CD4-positive, alpha-beta T cell (primary cell): Measurements from ENCODE around the gene ATP5PD. TPM values are rescaled to one million over a fixed set of nuclear protein-coding genes. Genes with fewer than 3 reads are reported as not detected.
A peak's percentile ranks its signal among the peaks of the same experiment; 100 is the strongest.

Source experiments
- ATAC-seq: fragments of 200-7000 bp; cut with Tn5 transposase; one replicate; pipeline ENCODE4 v1.10.0; 2022; ENCODE audit warnings: mild to moderate bottlenecking; ENCODE audit not compliant: poor library complexity
- CTCF ChIA-PET: fragments of 350-600 bp; sonication (Branson Sonifier 250); formaldehyde crosslinking; loops from one replicate; lab custom pipeline; 2021; ENCODE audit warnings: antibody characterized with exemption, inconsistent platforms; lab: Charles Lee
- POLR2A ChIA-PET: fragments of 350-600 bp; sonication (Branson Sonifier 250); formaldehyde crosslinking; loops from one replicate; lab custom pipeline; 2021; ENCODE audit warnings: antibody characterized with exemption, inconsistent platforms; lab: Charles Lee
- DNase-seq, 14 experiments: peaks; one replicate each; pipeline ENCODE4 v3.0.0-alpha.2; 2013 to 2020; ENCODE audit warnings: mixed read lengths in 2 of 14
- H3K27ac ChIP-seq, 2 donors: one replicate each; pipeline versions ENCODE4 v1.5.1 to v1.7.0; 2013; ENCODE audit warnings: low read length in 2 of 2, low read depth in 1 of 2, mild to moderate bottlenecking in 1 of 2
- H3K27me3 ChIP-seq, 2 experiments: 1 replicate in 1 of 2; 2 replicates in 1 of 2; pipeline versions ENCODE4 v1.6.1 to v1.7.0; 2013; ENCODE audit warnings: low read length in 2 of 2, control low read depth in 1 of 2, mild to moderate bottlenecking in 1 of 2, moderate library complexity in 1 of 2; ENCODE audit not compliant: insufficient read depth in 2 of 2, control insufficient read depth in 1 of 2
- H3K36me3 ChIP-seq: one replicate; pipeline ENCODE4 v1.6.1; 2013; ENCODE audit warnings: low read length, control low read depth; ENCODE audit not compliant: insufficient read depth
- H3K4me1 ChIP-seq: one replicate; pipeline ENCODE4 v1.6.1; 2013; ENCODE audit warnings: low read length, control low read depth; ENCODE audit not compliant: insufficient read depth
- H3K4me3 ChIP-seq: one replicate; pipeline ENCODE4 v1.5.1; 2013; ENCODE audit warnings: mild to moderate bottlenecking, low read length, moderate library complexity
- H3K9me3 ChIP-seq, 2 experiments: 1 replicate in 1 of 2; 2 replicates in 1 of 2; pipeline versions ENCODE4 v1.6.1 to v1.7.0; 2013; ENCODE audit warnings: low read length in 2 of 2, mild to moderate bottlenecking in 2 of 2, control low read depth in 1 of 2, moderate library complexity in 1 of 2; ENCODE audit not compliant: control insufficient read depth in 1 of 2, insufficient read depth in 1 of 2
- H3K27ac Mint-ChIP-seq: one replicate; pipeline ENCODE4 v1.8.0; 2020; ENCODE audit warnings: mixed read lengths
- H3K27me3 Mint-ChIP-seq: one replicate; pipeline ENCODE4 v1.8.0; 2021; ENCODE audit warnings: mixed read lengths
- H3K36me3 Mint-ChIP-seq: one replicate; pipeline ENCODE4 v1.8.0; 2021; ENCODE audit warnings: low read depth, mixed read lengths
- H3K4me1 Mint-ChIP-seq: one replicate; pipeline ENCODE4 v1.8.0; 2021; ENCODE audit warnings: low read depth, mixed read lengths
- H3K4me3 Mint-ChIP-seq: one replicate; pipeline ENCODE4 v1.8.0; 2020; ENCODE audit warnings: mild to moderate bottlenecking, mixed read lengths
- H3K9me3 Mint-ChIP-seq: one replicate; pipeline ENCODE4 v1.8.0; 2020; ENCODE audit warnings: mixed read lengths
- CTCF ChIP-seq: fragments of 200-600 bp; IDR thresholded peaks from one replicate; pipeline ENCODE4 v1.8.0; 2022; ENCODE audit warnings: antibody characterized with exemption, mild to moderate bottlenecking
- intact Hi-C, 2 experiments: fragments of 100-400 bp; cut with DNase I in 1 of 2; cut with micrococcal nuclease in 1 of 2; formaldehyde crosslinking; loops; one replicate each; pipeline versions ENCODE4 v1.15.1 to v1.9.0; 2023 to 2025; cut with DNase I, micrococcal nuclease
- total RNA-seq, 174 experiments: library from RNA in 2 of 174; stranded (reverse) in 2 of 174; gene quantifications; one replicate each; pipeline ENCODE4 v1.2.3 and lab custom pipeline; 2021 to 2026

ATP5PD gene
- total RNA-seq, 2 experiments from 2014 or later = 98.5 to 112 TPM

- Histone ChIP-seq H3K4me3 (peak overlapping the region; percentile 48), H3K9me3 (no peaks in the 10 kb centered on the region), H3K27me3 (no peaks in the 10 kb centered on the region), H3K4me1 (peaks cover 28% of the 10 kb centered on the region), H3K36me3 (no peaks in the 10 kb centered on the region), H3K27ac (peak overlapping the region in 1 of 2 donors; percentile 29)
- Mint-ChIP-seq H3K27me3 (no peaks in the 10 kb centered on the region), H3K27ac (peak overlapping the region; percentile 68), H3K4me1 (peaks cover 9% of the 10 kb centered on the region), H3K36me3 (no peaks in the 10 kb centered on the region), H3K4me3 (peak overlapping the region; percentile 74), H3K9me3 (no peaks in the 10 kb centered on the region)
- TF ChIP-seq CTCF = no peak
- CTCF ChIA-PET = interaction anchor here (1.0 to 1.2 kb wide), 2 partner anchors 116 to 124 kb away, joined by 3 read pairs; no protein-coding TSS in a partner anchor
- POLR2A ChIA-PET = interaction anchor here (1.2 to 2.3 kb wide), 6 partner anchors 10 to 211 kb away, joined by 3 to 18 read pairs (median 4); partner anchors contain the start of genes MRPS7, SLC16A5, SLC25A19 and SUMO2
- ATAC-seq (peak; percentile 93), DNase-seq (peak; percentile 29 to 74 (median 50))
- intact Hi-C loops = loop anchor here in 1 of 2 experiments (5.0 kb wide), 1 partner anchor 40 kb away; no protein-coding TSS in a partner anchor
These were observed 30.9 kb upstream of the ATP5PD start for GRCh38 chr17:75077496-75078283.

GRCh38 chr17:75077072-75077495 is 30.3 kb upstream of the ATP5PD start:
- no peaks in the 10 kb centered on the region for H3K27me3 ChIP-seq
- Mint-ChIP-seq H3K27me3 (no peaks in the 10 kb centered on the region), H3K27ac (peak overlapping the region; percentile 68), H3K4me1 (peaks cover 5% of the 10 kb centered on the region), H3K9me3 (no peaks in the 10 kb centered on the region), H3K36me3 (no peaks in the 10 kb centered on the region), H3K4me3 (peak overlapping the region; percentile 74)
- DNase-seq (peak in 1 of 14 experiments; percentile 28), ATAC-seq (no peak)
- TF ChIP-seq CTCF = no peak
- intact Hi-C loops = loop anchor here in 1 of 2 experiments (5.0 kb wide), 1 partner anchor 40 kb away; no protein-coding TSS in a partner anchor
- H3K4me3 ChIP-seq = peak overlapping the region; percentile 48
- H3K27ac ChIP-seq = no peak overlapping the region
- H3K36me3 ChIP-seq = no peaks in the 10 kb centered on the region
- peaks cover 28% of the 10 kb centered on the region for H3K4me1 ChIP-seq
- ChIA-PET CTCF (interaction anchor here (1.0 kb wide), 1 partner anchor 124 kb away, joined by 3 read pairs; no protein-coding TSS in a partner anchor), POLR2A (interaction anchor here (1.2 to 2.3 kb wide), 5 partner anchors 10 to 185 kb away, joined by 3 to 18 read pairs (median 4); partner anchors contain the start of genes MRPS7, SLC16A5 and SUMO2)
- H3K9me3 ChIP-seq = no peaks in the 10 kb centered on the region

DNA sequence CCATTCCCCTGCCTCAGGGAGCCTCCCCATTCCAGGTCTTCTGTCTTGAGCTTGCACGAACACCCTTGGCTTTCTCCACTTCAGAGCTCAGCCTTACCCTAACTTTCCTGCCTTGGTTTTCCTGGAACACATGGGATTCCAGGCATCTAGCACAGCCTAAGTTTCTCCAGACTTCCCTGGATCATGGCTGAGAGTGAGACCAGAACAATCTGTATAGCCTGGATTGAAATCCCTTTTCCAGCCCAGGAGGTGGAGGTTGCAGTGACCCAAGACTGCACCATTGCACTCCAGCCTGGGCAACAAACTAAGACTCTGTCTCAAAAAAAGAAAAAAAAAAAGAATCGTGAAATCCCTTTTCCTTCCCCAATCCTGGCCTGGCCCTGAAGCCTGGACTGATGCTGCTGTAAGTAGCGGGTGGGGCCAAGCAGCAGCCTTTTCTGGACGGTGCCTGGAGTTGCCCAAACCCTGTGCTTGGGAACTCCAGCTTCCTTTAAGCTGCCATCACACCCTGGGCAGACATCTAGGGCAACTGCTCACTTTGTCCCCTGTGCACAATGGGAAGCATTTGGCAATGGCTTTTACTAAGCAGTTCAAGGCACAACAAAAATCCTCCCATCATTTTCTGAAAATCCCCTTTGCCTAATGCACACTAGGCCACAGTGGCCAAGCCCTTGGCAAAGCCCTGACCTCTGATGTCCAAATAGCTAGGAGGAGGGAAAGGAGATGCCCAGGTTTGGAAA is 29.0 kb upstream of the ATP5PD start:
- H3K4me1 Mint-ChIP-seq = peaks cover 5% of the 10 kb centered on the region
- ATAC-seq (no peak), DNase-seq (no peak)
- intact Hi-C loops = loop anchor here in 1 of 2 experiments (5.0 kb wide), 1 partner anchor 38 kb away; no protein-coding TSS in a partner anchor
- Histone ChIP-seq H3K36me3 (no peaks in the 10 kb centered on the region), H3K4me1 (peaks cover 28% of the 10 kb centered on the region), H3K9me3 (no peaks in the 10 kb centered on the region), H3K27me3 (no peaks in the 10 kb centered on the region), H3K4me3 (no peak overlapping the region), H3K27ac (no peak overlapping the region)
- H3K36me3 Mint-ChIP-seq = no peaks in the 10 kb centered on the region
- H3K9me3 Mint-ChIP-seq = no peaks in the 10 kb centered on the region
- H3K4me3 Mint-ChIP-seq = no peak overlapping the region
- ChIA-PET POLR2A (interaction anchor here (1.0 kb wide), 1 partner anchor 8 kb away, joined by 3 read pairs; no protein-coding TSS in a partner anchor), CTCF (interaction anchor here (0.6 kb wide), 2 partner anchors 88 to 139 kb away, joined by 3 read pairs; no protein-coding TSS in a partner anchor)
- no peak for TF ChIP-seq CTCF
- no peak overlapping the region for H3K27ac Mint-ChIP-seq
- no peaks in the 10 kb centered on the region for H3K27me3 Mint-ChIP-seq
